Measurements from ENCODE around the gene ST6GAL1.

GRCh38 chr3:186953011-186953487 is 22.7 kb downstream of the ST6GAL1 start:
- TF ChIP-seq CTCF (IDR thresholded peaks at IDR 0.05) = no peak
- no peak for TF ChIP-seq ZFX (IDR thresholded peaks at IDR 0.05; ENCODE audit: borderline replicate concordance)
